GM19468 (cell line): ENCODE results near the gene SLC25A30.
"Not testable (repeated sequence)": the region's sequence is repeated elsewhere in the genome, so short reads cannot be mapped to it uniquely, and the experiment has no call there.

Experiments
- ATAC-seq: cut with Tn5 transposase; IDR thresholded peaks from one replicate; pipeline ENCODE4 v1.9.1; 2021; ENCODE audit warnings: mild to moderate bottlenecking, moderate library complexity, moderate number of reproducible peaks; ENCODE audit not compliant: unreplicated experiment; ENCODE audit errors: extremely low read depth

SLC25A30 gene

DNA sequence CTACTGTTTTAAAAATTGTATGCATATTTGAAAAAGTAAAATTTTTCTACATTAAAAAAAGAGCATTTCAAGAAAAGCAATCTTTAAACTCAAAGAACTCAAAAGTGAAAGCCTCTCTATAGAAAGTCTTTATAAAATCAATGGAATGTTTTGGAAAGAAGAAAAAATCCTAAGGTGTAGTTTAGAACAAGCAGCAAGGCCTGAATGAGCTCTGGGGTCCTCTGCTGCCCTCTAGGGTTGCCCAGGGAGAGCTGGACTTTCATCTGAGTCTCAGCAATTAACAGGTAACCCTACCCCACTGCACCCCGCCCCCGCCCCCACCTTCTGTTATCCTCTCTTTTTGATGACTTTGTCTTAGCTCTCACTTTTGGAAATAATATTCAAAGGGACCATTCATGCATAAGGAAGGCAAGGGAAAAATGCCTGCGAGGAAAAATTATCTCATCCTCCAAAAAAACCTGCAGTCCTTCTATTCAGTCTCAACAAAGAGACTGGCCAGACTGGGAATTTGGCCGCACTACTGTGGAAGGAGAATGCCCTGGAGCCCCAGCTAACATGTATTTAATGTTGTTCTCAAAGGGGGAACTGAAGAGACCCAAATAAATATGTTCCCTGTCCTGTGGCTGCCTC lies 24.1 kb downstream of the SLC25A30 start:
- ATAC-seq = no peak

DNA sequence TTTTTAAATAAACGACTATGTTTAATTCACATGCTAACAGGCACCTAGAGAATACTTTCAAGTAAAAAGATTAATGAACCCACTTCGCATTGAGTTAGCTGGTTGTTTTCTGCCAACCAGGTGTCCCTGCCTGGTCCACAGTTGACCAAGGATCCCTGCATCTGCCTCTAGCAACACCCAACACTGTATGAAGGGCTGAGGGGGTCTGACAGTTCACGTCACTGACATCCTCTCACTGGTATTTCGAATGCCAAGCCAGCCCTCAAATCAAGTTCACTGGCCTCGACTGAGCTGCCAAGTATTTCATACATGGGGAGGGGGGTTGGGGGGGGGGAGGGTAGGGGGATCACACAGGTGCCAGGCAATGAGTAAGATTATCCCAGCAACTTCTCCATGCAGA lies 25.4 kb downstream of the SLC25A30 start:
- ATAC-seq = no peak

DNA sequence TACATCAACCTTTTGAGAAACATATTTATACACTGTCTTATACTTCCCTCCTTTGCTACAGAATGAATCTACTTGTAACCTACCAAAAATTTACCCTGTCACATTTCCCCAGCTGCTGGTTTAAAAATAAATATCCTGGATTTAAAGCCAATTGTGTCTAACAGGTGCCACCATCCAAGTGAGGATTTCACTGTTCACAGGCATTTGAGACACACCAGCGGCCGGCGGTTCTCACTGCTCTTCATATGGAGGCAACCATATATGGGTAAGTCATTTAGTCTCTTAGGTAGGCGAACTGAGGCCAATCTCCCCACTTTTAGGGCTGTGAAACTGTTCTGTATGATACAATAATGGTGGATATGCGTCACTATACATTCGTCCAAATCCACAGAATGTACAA lies 26.2 kb downstream of the SLC25A30 start:
- no peak for ATAC-seq

DNA sequence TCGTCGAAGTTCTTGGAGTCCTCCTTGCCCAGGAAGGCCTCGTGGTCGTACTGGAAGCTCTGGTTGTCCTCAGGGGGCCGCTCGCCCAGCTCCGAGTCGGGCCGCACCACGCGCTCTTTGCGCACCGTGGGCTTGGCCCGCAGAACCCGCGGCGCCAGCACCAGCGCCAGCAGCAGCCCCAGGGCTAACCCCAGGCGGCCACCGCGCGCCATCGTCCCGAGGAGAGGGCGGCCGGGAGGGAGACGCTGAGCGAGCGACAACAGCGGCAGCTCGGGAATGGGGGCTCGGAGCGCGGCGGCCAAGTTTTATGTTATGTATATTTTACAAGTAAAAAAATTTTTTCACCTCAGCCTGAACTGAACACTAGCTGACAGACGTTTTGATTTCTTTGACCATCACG lies 27.0 kb downstream of the SLC25A30 start:
- ATAC-seq = not testable (repeated sequence)

DNA sequence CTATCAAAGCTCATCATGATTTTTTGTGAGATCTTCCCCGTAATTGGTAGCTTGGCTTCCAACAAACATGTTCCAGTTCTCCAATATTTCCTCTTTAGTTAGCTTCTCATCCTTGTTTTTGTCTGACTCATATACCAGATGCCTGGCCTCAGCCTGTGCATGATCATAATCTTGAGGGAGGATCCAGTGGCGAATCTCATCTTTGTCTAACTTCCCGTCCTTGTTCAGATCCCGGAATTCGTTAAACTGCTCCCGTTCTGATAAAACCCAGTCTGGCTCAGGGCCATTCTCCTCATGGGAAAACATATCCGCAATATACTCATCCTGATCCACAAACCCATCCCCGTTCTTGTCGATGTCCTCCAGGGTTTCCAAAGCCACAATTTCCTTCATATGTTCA lies 27.8 kb downstream of the SLC25A30 start:
- ATAC-seq = not testable (repeated sequence)

DNA sequence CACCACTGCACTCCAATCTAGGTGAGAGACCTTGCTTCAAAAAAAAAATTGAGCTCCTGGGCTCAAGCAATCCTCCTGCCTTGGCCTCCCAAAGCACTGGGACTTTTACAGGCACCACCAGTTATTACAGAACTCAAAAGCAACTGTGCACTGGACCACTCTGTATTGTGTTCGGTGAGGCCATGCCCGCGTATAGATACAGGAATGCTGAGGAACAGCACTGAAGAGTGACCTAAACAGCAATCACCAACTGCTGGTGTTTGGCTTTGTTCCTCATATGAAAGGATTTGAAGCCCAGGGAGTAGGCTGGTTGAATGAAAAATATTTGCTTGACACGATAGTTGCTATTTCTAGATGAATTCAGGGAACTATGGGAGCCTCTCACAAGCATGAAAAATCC lies 29.5 kb downstream of the SLC25A30 start:
- no peak for ATAC-seq

DNA sequence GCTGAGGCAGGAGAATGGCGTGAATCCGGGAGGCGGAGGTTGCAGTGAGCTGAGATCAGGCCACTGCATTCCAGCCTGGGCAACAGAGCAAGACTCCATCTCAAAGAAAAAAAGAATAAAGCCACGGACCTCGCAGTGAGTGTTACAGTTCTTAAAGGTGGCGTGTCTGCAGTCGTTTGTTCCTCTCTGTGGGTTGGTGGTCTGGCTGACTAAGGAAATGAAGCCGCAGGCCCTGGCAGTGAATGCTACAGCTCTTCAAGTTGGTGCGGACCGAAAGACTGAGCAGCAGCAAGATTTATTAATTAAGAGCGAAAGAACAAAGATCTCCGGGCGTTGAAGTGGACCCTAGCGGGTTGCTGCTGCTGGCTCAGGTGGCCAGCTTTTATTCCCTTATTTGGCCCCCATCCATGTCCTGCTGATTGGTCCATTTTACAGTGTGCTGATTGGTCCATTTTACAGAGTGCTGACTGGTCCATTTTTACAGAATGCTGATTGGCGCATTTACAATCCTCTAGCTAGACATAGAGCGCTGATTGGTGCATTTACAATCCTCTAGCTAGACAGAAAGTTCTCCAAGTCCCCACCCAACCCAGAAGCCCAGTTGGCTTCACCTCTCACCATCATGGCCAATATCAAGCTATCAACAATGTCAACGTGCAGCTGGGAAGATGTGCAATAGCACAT lies 31.1 kb downstream of the SLC25A30 start:
- not testable (repeated sequence) for ATAC-seq

DNA sequence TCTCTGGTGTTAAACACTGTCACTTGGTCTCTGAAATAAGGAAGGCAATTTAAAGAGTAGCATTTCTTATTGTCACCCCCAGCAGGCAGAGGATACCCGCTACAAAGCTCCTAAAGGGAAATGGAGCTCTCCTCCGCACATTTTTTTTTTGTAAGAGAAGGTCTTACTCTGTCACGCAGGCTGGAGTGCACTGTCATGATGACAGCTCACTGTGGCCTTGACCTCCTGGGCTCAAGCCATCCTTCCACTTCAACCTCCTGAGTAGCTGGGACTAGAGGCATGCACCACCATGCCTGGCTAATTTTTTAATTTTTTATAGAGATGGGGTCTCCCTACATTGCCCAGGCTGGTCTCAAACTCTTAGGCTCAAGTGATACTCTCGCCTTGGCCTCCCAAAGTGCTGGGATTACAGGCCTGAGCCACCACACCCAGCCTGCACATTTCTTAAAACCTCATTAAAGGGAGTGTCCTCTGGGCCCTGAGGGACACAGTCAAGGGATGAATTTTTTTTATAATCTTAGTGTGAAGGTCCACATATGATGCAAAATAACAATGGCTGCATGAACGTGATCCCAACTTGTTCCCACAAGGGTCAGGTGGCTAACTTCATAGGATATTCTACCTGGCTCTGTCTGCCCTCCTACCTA lies 32.1 kb downstream of the SLC25A30 start:
- no peak for ATAC-seq

DNA sequence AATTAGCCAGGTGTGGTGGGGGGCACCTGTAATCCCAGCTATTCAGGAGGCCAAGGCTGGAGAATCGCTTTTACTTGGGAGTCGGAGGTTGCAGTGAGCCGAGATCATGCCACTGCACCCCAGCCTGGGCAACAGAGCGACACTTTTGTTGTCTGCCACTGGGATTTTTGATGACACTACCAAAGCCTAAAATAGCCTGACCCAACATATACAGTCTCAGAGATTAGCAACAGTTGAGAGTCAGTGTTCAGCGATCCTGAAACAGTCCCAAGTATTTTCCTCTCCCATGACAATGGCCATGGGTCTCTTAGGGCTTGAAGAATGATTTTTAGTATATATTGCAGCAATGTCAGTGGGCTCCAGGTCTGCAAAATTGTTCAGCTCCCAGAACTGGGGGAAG lies 32.9 kb downstream of the SLC25A30 start:
- no peak for ATAC-seq

DNA sequence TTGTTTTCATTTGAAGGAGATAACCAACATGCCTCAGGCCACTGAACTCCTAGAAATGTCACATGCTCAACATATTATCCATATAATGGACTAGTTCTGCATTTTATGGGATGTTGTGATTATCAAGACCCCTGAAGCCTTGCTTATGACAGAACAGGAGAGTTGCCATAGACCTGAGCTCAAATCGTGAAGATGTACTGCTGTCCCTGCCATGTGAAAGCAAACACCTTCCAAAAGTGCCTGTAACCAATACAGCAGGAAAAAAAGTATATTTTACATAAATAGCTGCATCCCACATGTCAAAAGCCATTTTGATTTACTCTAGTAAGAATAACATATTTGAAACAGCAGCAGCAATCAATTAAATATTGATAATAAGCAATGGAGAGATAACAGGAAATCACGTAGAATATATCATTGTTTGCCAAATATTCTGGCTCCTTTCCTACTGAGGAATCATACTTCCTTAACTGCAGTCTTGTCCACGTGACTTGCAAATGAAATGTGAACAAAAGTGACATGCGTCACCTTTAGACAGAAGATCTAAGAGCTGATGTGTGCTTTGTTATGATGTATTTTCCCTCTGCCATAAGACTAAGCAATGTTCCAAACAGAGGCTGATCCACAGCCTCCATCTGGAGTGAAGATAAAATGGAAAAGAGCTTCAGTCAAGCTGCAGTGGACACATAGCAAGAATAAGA lies 33.5 kb downstream of the SLC25A30 start:
- no peak for ATAC-seq

DNA sequence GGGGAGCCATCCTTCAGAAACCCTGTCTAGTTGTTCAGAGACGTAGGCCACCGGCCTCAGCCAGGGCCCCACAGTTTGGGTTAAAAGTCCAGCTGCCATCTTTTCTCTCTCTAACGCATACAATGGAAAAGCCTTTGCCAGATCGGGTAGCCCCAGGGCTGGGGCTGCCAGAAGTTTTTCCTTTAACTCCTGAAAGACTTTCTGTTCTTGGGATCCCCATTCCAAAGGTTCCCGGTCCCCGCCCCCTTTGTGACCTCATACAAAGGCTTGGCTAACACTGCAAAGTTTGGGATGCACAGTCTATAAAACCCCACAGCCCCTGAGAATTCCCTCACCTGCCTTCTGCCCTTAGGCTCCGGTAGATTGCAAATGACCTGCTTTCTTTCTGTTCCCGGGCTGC lies 35.4 kb downstream of the SLC25A30 start:
- ATAC-seq = not testable (repeated sequence)

DNA sequence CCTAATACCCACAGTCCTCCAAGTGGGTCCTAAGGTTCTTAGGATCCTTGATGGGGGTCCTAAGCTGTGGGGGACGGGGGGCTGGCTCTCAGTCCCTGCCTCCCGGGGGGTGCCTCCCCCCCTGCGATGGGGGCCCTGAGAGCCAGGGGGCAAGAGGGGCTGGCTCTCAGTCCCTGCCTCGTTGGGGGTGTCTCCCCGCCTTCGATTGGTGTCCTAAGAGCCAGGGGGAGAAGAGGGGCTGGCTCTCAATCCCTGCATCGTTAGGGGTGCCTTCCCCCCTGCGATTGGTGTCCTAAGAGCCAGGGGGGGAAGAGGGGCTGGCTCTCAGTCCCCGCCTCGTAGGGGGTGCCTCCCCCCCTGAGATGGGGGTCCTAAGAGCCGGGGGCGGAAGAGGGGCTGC lies 37.0 kb downstream of the SLC25A30 start:
- ATAC-seq = no peak

DNA sequence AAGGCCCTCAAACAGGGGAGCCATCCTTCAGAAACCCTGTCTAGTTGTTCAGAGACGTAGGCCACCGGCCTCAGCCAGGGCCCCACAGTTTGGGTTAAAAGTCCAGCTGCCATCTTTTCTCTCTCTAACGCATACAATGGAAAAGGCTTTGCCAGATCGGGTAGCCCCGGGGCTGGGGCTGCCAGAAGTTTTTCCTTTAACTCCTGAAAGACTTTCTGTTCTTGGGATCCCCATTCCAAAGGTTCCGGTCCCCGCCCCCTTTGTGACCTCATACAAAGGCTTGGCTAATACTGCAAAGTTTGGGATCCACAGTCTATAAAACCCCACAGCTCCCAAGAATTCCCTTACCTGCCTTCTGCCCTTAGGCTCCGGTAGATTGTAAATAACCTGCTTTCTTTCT lies 37.5 kb downstream of the SLC25A30 start:
- ATAC-seq = not testable (repeated sequence)

DNA sequence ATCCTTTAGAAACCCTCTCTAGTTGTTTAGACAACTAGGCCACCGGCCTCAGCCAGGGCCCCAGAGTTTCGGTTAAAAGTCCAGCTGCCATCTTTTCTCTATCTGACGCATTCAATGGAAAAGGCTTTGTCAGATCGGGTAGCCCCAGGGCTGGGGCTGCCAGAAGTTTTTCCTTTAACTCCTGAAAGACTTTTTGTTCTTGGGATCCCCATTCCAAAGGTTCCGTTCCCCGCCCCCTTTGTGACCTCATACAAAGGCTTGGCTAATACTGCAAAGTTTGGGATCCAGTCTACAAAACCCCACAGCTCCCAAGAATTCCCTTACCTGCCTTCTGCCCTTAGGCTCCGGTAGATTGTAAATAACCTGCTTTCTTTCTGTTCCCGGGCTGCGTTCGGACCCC lies 38.7 kb downstream of the SLC25A30 start:
- ATAC-seq = not testable (repeated sequence)

DNA sequence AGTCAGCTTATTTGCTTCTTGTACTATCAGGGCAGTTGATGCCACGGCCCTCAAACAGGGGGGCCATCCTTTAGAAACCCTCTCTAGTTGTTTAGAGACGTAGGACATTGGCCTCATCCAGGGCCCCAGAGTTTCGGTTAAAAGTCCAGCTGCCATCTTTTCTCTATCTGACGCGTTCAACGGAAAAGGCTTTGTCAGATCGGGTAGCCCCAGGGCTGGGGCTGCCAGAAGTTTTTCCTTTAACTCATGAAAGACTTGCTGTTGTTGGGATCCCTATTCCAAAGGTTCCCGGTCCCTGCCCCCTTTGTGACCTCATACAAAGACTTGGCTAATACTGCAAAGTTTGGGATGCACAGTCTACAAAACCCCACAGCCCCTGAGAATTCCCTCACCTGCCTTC lies 39.4 kb downstream of the SLC25A30 start:
- ATAC-seq = not testable (repeated sequence)

DNA sequence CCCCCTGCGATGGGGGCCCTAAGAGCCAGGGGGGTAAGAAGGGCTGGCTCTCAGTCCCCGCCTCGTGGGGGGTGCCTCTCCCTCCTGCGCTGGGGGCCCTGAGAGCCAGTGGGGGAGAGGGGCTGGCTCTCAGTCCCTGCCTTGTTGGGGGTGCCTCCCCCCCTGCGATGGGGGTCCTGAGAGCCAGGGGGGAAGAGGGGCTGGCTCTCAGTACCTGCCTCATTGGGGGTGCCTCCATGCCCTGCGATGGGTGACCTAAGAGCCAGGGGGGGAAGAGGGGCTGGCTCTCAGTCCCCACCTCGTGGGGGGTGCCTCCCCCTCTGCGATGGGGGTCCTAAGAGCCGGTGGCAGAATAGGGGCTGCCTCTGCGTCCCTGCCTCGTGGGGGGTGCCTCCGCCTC lies 40.9 kb downstream of the SLC25A30 start:
- ATAC-seq = not testable (repeated sequence)

DNA sequence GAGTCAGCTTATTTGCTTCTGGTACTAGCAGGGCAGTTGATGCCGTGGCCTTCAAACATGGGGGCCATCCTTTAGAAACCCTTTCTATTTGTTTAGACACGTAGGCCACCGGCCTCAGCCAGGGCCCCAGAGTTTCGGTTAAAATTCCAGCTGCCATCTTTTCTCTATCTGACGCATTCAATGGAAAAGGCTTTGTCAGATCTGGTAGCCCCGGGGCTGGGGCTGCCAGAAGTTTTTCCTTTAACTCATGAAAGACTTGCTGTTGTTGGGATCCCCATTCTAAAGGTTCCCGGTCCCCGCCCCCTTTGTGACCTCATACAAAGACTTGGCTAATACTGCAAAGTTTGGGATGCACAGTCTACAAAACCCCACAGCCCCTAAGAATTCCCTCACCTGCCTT lies 41.5 kb downstream of the SLC25A30 start:
- ATAC-seq = not testable (repeated sequence)

DNA sequence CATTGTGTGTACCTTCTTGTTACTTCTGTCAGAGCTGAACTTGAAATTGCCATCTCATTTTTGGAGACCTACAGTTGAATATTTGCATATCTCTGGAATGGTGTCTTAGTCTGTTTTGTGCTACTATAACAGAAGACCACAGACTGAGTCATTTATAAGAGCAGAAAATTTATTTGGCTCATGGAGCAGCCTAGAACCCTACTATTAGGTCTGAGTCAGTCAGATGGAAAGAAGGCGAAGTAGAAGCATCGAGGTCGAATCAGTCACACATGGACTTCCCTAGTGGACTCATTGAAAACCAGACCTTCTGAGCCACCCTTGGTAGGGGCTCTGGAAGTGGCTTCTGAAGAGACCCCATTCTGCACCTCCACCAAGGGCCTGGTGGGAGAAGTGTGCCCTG lies 43.3 kb downstream of the SLC25A30 start:
- no peak for ATAC-seq

DNA sequence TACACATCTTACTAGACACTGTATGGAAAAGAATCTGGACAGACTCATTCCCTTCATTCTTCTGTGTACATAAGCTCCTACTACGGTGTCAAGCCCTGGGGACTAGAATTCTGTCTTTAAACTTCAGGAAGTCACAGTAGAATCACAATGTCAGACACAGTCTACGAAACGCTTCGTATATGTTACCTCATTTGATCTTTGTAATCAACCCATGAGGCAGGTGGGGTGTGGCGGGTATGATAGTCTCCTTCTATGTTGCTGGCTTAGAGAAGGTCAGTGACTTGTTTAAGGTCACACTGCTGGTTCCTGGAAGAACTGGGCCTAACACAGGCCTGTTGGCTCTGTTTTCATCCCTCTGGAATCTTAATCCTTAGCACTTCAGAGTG lies 45.0 kb downstream of the SLC25A30 start:
- no peak for ATAC-seq

DNA sequence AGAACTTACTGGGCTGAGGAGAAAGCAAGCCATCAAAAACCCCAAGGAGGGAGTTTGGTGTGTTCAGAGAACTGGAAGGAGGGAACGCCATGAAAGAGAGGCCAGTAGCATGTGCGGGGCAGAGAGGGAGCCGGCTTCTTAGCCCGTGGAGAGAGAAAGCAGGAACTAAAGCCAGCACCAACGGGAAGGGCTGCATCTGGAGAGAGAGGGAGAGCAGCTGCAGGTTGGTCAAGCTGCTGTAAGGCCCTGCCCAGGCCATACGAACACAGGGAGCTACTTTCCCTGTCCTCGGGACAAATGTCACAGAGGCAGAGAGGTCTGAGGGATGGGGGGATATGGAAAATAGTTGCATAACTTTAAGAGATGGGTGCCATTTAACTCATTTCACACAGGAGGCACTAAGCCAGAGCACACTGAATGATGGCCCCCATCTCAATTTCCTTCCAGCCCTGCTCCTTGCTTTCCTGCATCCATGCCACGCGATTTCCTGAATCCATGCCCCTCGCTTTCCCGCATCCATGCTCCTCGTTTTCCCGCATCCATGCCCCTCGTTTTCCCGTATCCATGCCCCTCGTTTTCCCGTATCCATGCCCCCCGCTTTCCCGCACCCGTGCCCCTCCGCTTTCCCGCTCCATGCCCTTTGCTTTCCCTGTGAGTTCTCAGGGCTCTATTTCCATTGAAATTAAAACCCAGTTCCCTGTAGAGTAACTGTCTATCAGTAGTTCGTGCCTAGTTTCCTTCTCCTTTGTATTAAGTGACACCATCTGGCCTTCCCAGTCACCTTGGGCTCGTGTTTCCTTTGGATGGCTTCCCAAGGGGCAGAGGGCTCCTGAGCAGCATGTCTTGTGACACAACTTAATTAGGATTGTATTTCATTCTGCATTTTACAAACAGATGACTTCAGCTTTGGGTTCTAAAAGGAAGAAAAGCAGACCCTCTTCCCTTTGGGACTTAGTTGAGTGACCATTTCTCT lies 45.7 kb downstream of the SLC25A30 start:
- no peak for ATAC-seq
